GM21737 (cell line): ENCODE measurements around the gene ST6GALNAC1.
"Not testable (repeated sequence)": the region's sequence is repeated elsewhere in the genome, so short reads cannot be mapped to it uniquely, and the experiment has no call there.

ENCODE experiments used
- ATAC-seq: cut with Tn5 transposase; IDR thresholded peaks from one replicate; pipeline ENCODE4 v1.9.1; 2021; ENCODE audit warnings: mild to moderate bottlenecking, moderate library complexity; ENCODE audit not compliant: unreplicated experiment

Gene ST6GALNAC1

GRCh38 chr17:76614912-76615617 lies 28.5 kb downstream of the ST6GALNAC1 start:
- no peak for ATAC-seq

- ATAC-seq: not testable (repeated sequence)
Observed at GRCh38 chr17:76614064-76614759, 29.3 kb downstream of the ST6GALNAC1 start.

- ATAC-seq: no peak
Observed at GRCh38 chr17:76612977-76613851, 30.3 kb downstream of the ST6GALNAC1 start.

GRCh38 chr17:76612465-76612864 lies 31.1 kb downstream of the ST6GALNAC1 start:
- no peak for ATAC-seq

- ATAC-seq: no peak
Observed at GRCh38 chr17:76611758-76612157, 31.8 kb downstream of the ST6GALNAC1 start.

GRCh38 chr17:76611080-76611749 lies 32.3 kb downstream of the ST6GALNAC1 start:
- ATAC-seq: not testable (repeated sequence)

- not testable (repeated sequence) for ATAC-seq
Observed at GRCh38 chr17:76606685-76607084, 36.9 kb downstream of the ST6GALNAC1 start.

GRCh38 chr17:76601065-76601464 lies 42.5 kb downstream of the ST6GALNAC1 start:
- ATAC-seq: no peak

GRCh38 chr17:76599694-76600460 lies 43.7 kb downstream of the ST6GALNAC1 start:
- ATAC-seq: no peak

- no peak for ATAC-seq
Observed at GRCh38 chr17:76598004-76598439, 45.5 kb downstream of the ST6GALNAC1 start.

- ATAC-seq: no peak
Observed at GRCh38 chr17:76597156-76598003, 46.2 kb downstream of the ST6GALNAC1 start.

- ATAC-seq: no peak
Observed at GRCh38 chr17:76594690-76595089, 48.9 kb downstream of the ST6GALNAC1 start.

GRCh38 chr17:76593959-76594358 lies 49.6 kb downstream of the ST6GALNAC1 start:
- no peak for ATAC-seq

GRCh38 chr17:76593384-76593826 lies 50.2 kb downstream of the ST6GALNAC1 start:
- no peak for ATAC-seq

GRCh38 chr17:76588182-76588581 lies 55.4 kb downstream of the ST6GALNAC1 start:
- no peak for ATAC-seq

GRCh38 chr17:76586741-76587487 lies 56.6 kb downstream of the ST6GALNAC1 start:
- ATAC-seq: no peak

GRCh38 chr17:76585649-76586593 lies 57.6 kb downstream of the ST6GALNAC1 start, which contains the start of gene ST6GALNAC2:
Gene ST6GALNAC2, minus strand, starts transcription at chr17:76585860. Its CDS starts 52 bp downstream, at chr17:76585808.
- ATAC-seq: no peak
